Body of pancreas (tissue), 4 donors: ENCODE data around the gene BEGAIN. TPM values are rescaled to one million over a fixed set of nuclear protein-coding genes. Genes with fewer than 3 reads are reported as not detected.
A peak's percentile ranks its signal among the peaks of the same experiment; 100 is the strongest.

ENCODE experiments used
- ATAC-seq: fragments of 150-250 bp; one replicate; pipeline ENCODE4 v1.9.1; 2016
- DNase-seq, 4 donors: peaks; one replicate each; pipeline ENCODE4 v3.0.0-alpha.2; 2019
- H3K27ac ChIP-seq, 4 donors: fragments of 200-600 bp; sonication (generic); 1 replicate in 3 of 4; 2 replicates in 1 of 4; pipeline versions ENCODE4 v1.5.1 to v1.6.1; 2016 to 2019; ENCODE audit warnings: mild to moderate bottlenecking in 1 of 4, mixed read lengths in 1 of 4, moderate library complexity in 1 of 4
- H3K27me3 ChIP-seq, 2 donors: fragments of 200-600 bp; sonication (generic); one replicate each; pipeline ENCODE4 v1.6.0; 2016; ENCODE audit warnings: mild to moderate bottlenecking in 1 of 2
- H3K36me3 ChIP-seq, 2 donors: fragments of 200-600 bp; sonication (generic); replicated peaks in 1 of 2; 2 replicates each; pipeline ENCODE4 v1.5.1; 2016; ENCODE audit warnings: low read depth in 2 of 2; ENCODE audit not compliant: insufficient read depth in 1 of 2
- H3K4me1 ChIP-seq: fragments of 200-600 bp; sonication (generic); one replicate; pipeline ENCODE4 v1.6.0; 2016
- H3K4me3 ChIP-seq, 2 donors: fragments of 200-600 bp; sonication (generic); 1 replicate in 1 of 2; 2 replicates in 1 of 2; pipeline ENCODE4 v1.5.1; 2016 to 2019
- H3K9me3 ChIP-seq, 3 donors: fragments of 200-600 bp; sonication (generic); 1 replicate in 2 of 3; 2 replicates in 1 of 3; pipeline ENCODE4 v1.5.1; 2016
- CTCF ChIP-seq, 7 experiments: fragments of 450-650 bp in 4 of 7; fragments of 200-600 bp in 3 of 7; sonication (generic) in 3 of 7; IDR thresholded peaks; one replicate each; pipeline ENCODE4 v1.5.1; 2016 to 2019; ENCODE audit warnings: antibody characterized with exemption in 7 of 7
- POLR2A ChIP-seq, 3 donors: fragments of 450-650 bp; IDR thresholded peaks; one replicate each; pipeline ENCODE4 v1.6.1; 2016; ENCODE audit warnings: antibody characterized with exemption in 3 of 3, mild to moderate bottlenecking in 2 of 3
- WGBS, 2 donors: methylation state at CpG; one replicate each; pipeline ENCODE4 v1.1.5; 2017; 5-methylcytosine and 5-hydroxymethylcytosine counted together
- intact Hi-C: fragments of 100-400 bp; cut with DNase I; formaldehyde crosslinking; loops from one replicate; pipeline ENCODE4 v1.15.1; 2023
- total RNA-seq, 2 donors: library from RNA; depleted of rRNA; stranded (reverse); fragments of >200 nt; gene quantifications; one replicate each; pipeline ENCODE4 v1.1.0, GENCODE V29; 2016

The BEGAIN gene
- total RNA-seq, 2 donors from 2014 or later = 23.9 to 28.7 TPM

- Histone ChIP-seq H3K4me3 (no peak overlapping the region), H3K36me3 (no peaks in the 10 kb centered on the region), H3K27me3 (no peaks in the 10 kb centered on the region), H3K9me3 (no peaks in the 10 kb centered on the region), H3K27ac (peak overlapping the region; percentile 87 to 94 (median 89)), H3K4me1 (peaks cover 70% of the 10 kb centered on the region)
- no peak for TF ChIP-seq CTCF (IDR thresholded peaks at IDR 0.05)
- TF ChIP-seq POLR2A (IDR thresholded peaks at IDR 0.05) = peak in 1 of 3 donors; percentile 21
- WGBS, 2 donors = 30 to 52% methylated on average over 10 to 11 of the region's 11 CpGs
- DNase-seq (peak; percentile 88 to 94 (median 92)), ATAC-seq (peak; percentile 80)
- intact Hi-C loops = no loop called here
Observed at GRCh38 chr14:100532906-100533655, 54.1 kb downstream of the BEGAIN start.

- intact Hi-C loops = no loop called here
- Histone ChIP-seq H3K27me3 (no peaks in the 10 kb centered on the region), H3K36me3 (no peaks in the 10 kb centered on the region), H3K4me3 (no peak overlapping the region), H3K27ac (peak overlapping the region; percentile 68 to 94 (median 89)), H3K4me1 (peaks cover 70% of the 10 kb centered on the region), H3K9me3 (no peaks in the 10 kb centered on the region)
- TF ChIP-seq CTCF (IDR thresholded peaks at IDR 0.05) = no peak
- TF ChIP-seq POLR2A (IDR thresholded peaks at IDR 0.05) = no peak
- peak; percentile 22 for ATAC-seq
- DNase-seq = peak; percentile 61 to 81 (median 80)
- WGBS, 2 donors = 40 to 41% methylated on average over 9 to 11 of the region's 12 CpGs
Observed at GRCh38 chr14:100532154-100532861, 54.9 kb downstream of the BEGAIN start.

- TF ChIP-seq CTCF (IDR thresholded peaks at IDR 0.05) = no peak
- TF ChIP-seq POLR2A (IDR thresholded peaks at IDR 0.05) = no peak
- H3K36me3 ChIP-seq = peaks cover 0 to 4% of the 10 kb centered on the region in 2 donors
- H3K9me3 ChIP-seq = no peaks in the 10 kb centered on the region
- ATAC-seq (no peak), DNase-seq (peak in 3 of 4 donors; percentile 1 to 20 (median 11))
- H3K4me3 ChIP-seq = no peak overlapping the region
- intact Hi-C loops = no loop called here
- 81 to 87% methylated on average over 9 to 15 of the region's 16 CpGs for WGBS, 2 donors
- H3K27me3 ChIP-seq = no peaks in the 10 kb centered on the region
- H3K27ac ChIP-seq = peak overlapping the region; percentile 68 to 94 (median 89)
- H3K4me1 ChIP-seq = peaks cover 63% of the 10 kb centered on the region
Observed at GRCh38 chr14:100531152-100532121, 55.8 kb downstream of the BEGAIN start.

- DNase-seq = peak in 1 of 4 donors; percentile 1
- Histone ChIP-seq H3K9me3 (no peaks in the 10 kb centered on the region), H3K27me3 (no peaks in the 10 kb centered on the region), H3K36me3 (peaks cover 0 to 4% of the 10 kb centered on the region in 2 donors), H3K4me1 (peaks cover 54% of the 10 kb centered on the region), H3K27ac (peak overlapping the region in 1 of 4 donors; percentile 94), H3K4me3 (no peak overlapping the region)
- intact Hi-C loops = no loop called here
- WGBS, 2 donors = 93 to 96% methylated on average over 9 to 13 of the region's 13 CpGs
- ATAC-seq = no peak
- TF ChIP-seq POLR2A (IDR thresholded peaks at IDR 0.05) (no peak), CTCF (IDR thresholded peaks at IDR 0.05) (no peak)
Observed at GRCh38 chr14:100530270-100531072, 56.7 kb downstream of the BEGAIN start.
